Pancreas (tissue), 10 donors: Measurements from ENCODE around the gene SELENOO. TPM values are rescaled to one million over a fixed set of nuclear protein-coding genes. Genes with fewer than 3 reads are reported as not detected.
A peak's percentile ranks its signal among the peaks of the same experiment; 100 is the strongest.

Source experiments
- ATAC-seq, 4 donors: fragments of 200-7000 bp; cut with Tn5 transposase; one replicate each; pipeline versions ENCODE4 v1.8.0 to v1.9.1; 2020; ENCODE audit warnings: mild to moderate bottlenecking in 4 of 4, moderate library complexity in 4 of 4
- DNase-seq, 6 donors: peaks; one replicate each; pipeline ENCODE4 v3.0.0-alpha.2; 2020
- FAIRE-seq: peaks from 2 replicates; lab custom pipeline; 2012; peaks lifted over from hg19 to GRCh38; lab: Jason Lieb, UNC
- H3K27ac ChIP-seq, 4 donors: fragments of 200-600 bp; sonication (generic); 1 replicate in 3 of 4; 2 replicates in 1 of 4; pipeline versions ENCODE4 v1.5.0 to v1.8.0; 2020
- H3K27me3 ChIP-seq, 4 donors: fragments of 200-600 bp; one replicate each; pipeline ENCODE4 v1.8.0; 2021
- H3K36me3 ChIP-seq, 3 donors: fragments of 200-600 bp; sonication (generic) in 1 of 3; one replicate each; pipeline versions ENCODE4 v1.5.0 to v1.8.0; 2020 to 2021
- H3K4me1 ChIP-seq, 3 donors: fragments of 200-600 bp; one replicate each; pipeline ENCODE4 v1.8.0; 2021
- H3K4me3 ChIP-seq, 4 donors: fragments of 200-600 bp; sonication (generic) in 2 of 4; one replicate each; pipeline versions ENCODE4 v1.5.0 to v1.8.0; 2020 to 2021
- H3K9me3 ChIP-seq, 4 donors: fragments of 200-600 bp; one replicate each; pipeline ENCODE4 v1.8.0; 2021
- CTCF ChIP-seq, 4 donors: fragments of 200-600 bp; sonication (generic) in 3 of 4; IDR thresholded peaks; one replicate each; pipeline versions ENCODE4 v1.5.0 to v1.8.0; 2021; ENCODE audit warnings: antibody characterized with exemption in 4 of 4
- whole genome bisulfite sequencing, 2 donors: extraction: QIAGEN DNeasy Blood & Tissue Kit; methylation state at CpG; one replicate each; pipeline ENCODE4 v1.1.7; 2013; 5-methylcytosine and 5-hydroxymethylcytosine counted together
- intact Hi-C, 3 donors: fragments of 100-400 bp; cut with DNase I; formaldehyde crosslinking; loops; one replicate each; pipeline versions ENCODE4 v1.11.1 to v1.14.2; 2022
- polyA plus RNA-seq, 2 donors: library from polyadenylated mRNA; stranded (reverse); fragments of 200-250 nt; gene quantifications; one replicate each; pipeline ENCODE4 v1.2.3, GENCODE V29; 2013
- total RNA-seq, 6 donors: library from RNA; stranded (reverse); fragmentation: NEBNext Ultra II Directional in 4 of 6; extraction: Animal tissue kit (Norgen Biotek cat#: 25700) in 4 of 6; gene quantifications; one replicate each; pipeline versions ENCODE4 v1.2.1 to v1.2.4, GENCODE V29; 2021 to 2023
- donor health status: healthy with polysubstance abuse.
- donor health status: DM: no; HTN: no; CAD: no; lungs with moderate emphysema.
- donor health status: DM: no; HTN: no; CAD: no.
- donor health status: control.
- donor health status: control.
- donor health status: Bipolar disorder and iron deficiency.
- donor health status: DM: yes; HTN: yes; CAD: no.
- donor health status: DM: no; HTN: no; CAD: no.
- donor health status: DM: no; HTN: no; CAD: no.
- donor health status: DM: yes; HTN: yes; CAD: no.

The SELENOO gene
- total and polyA plus RNA-seq, 8 donors, result 11.6 to 79.8 (median 14.3) TPM

GRCh38 chr22:50157709-50158375 is 43.0 kb upstream of the SELENOO start:
- no peak for DNase-seq
- no peak for TF ChIP-seq CTCF (IDR thresholded peaks at IDR 0.05)
- Histone ChIP-seq H3K27me3 (no peaks in the 10 kb centered on the region), H3K9me3 (no peaks in the 10 kb centered on the region), H3K4me1 (no peaks in the 10 kb centered on the region), H3K4me3 (no peak overlapping the region), H3K27ac (no peak overlapping the region), H3K36me3 (no peaks in the 10 kb centered on the region)
- FAIRE-seq, result no peak
- intact Hi-C loops, result no loop called here
- ATAC-seq, result peak in 1 of 4 donors; percentile 27
- 68 to 71% methylated on average over 21 of the region's 21 CpGs for WGBS, 2 donors

- intact Hi-C loops, result no loop called here
- no peak overlapping the region for H3K27ac ChIP-seq
- ATAC-seq, result no peak
- TF ChIP-seq CTCF (IDR thresholded peaks at IDR 0.05), result no peak
- H3K4me3 ChIP-seq, result no peak overlapping the region
- H3K27me3 ChIP-seq, result no peaks in the 10 kb centered on the region
- no peaks in the 10 kb centered on the region for H3K9me3 ChIP-seq
- no peaks in the 10 kb centered on the region for H3K36me3 ChIP-seq
- H3K4me1 ChIP-seq, result no peaks in the 10 kb centered on the region
- WGBS, 2 donors, result 87 to 92% methylated on average over 7 of the region's 7 CpGs
- no peak for FAIRE-seq
- DNase-seq, result no peak
Measured at GRCh38 chr22:50160947-50161346, 39.9 kb upstream of the SELENOO start.

GRCh38 chr22:50161508-50162390 is 39.1 kb upstream of the SELENOO start:
- peak in 1 of 6 donors; percentile 60 for DNase-seq
- H3K27me3 ChIP-seq, result no peaks in the 10 kb centered on the region

GRCh38 chr22:50162391-50162956 is 38.3 kb upstream of the SELENOO start:
- FAIRE-seq (no peak), ATAC-seq (no peak), DNase-seq (no peak)
- no peak overlapping the region for H3K4me3 ChIP-seq
- H3K4me1 ChIP-seq, result no peaks in the 10 kb centered on the region
- H3K9me3 ChIP-seq, result no peaks in the 10 kb centered on the region
- no peaks in the 10 kb centered on the region for H3K36me3 ChIP-seq
- no peaks in the 10 kb centered on the region for H3K27me3 ChIP-seq
- 77 to 86% methylated on average over 10 of the region's 10 CpGs for WGBS, 2 donors
- intact Hi-C loops, result no loop called here
- no peak for TF ChIP-seq CTCF (IDR thresholded peaks at IDR 0.05)
- H3K27ac ChIP-seq, result no peak overlapping the region

More at GRCh38 chr22:50161508-50162390, 39.1 kb upstream of the SELENOO start:
- no peaks in the 10 kb centered on the region for H3K36me3 ChIP-seq
- ATAC-seq, result no peak
- H3K9me3 ChIP-seq, result no peaks in the 10 kb centered on the region
- no peak for FAIRE-seq
- H3K4me3 ChIP-seq, result no peak overlapping the region
- TF ChIP-seq CTCF (IDR thresholded peaks at IDR 0.05), result no peak
- 81 to 88% methylated on average over 22 to 23 of the region's 23 CpGs for WGBS, 2 donors
- no peak overlapping the region for H3K27ac ChIP-seq
- intact Hi-C loops, result no loop called here
- H3K4me1 ChIP-seq, result no peaks in the 10 kb centered on the region
